HG03469 (cell line): Measurements from ENCODE around the gene TRERF1.
"Not testable (repeated sequence)": the region's sequence is repeated elsewhere in the genome, so short reads cannot be mapped to it uniquely, and the experiment has no call there.

Source experiments
- ATAC-seq: cut with Tn5 transposase; IDR thresholded peaks from one replicate; pipeline ENCODE4 v1.9.1; 2021; ENCODE audit warnings: mild to moderate bottlenecking, moderate library complexity, moderate number of reproducible peaks; ENCODE audit not compliant: unreplicated experiment

Gene TRERF1

GRCh38 chr6:42344756-42345155 is 107.0 kb downstream of the TRERF1 start:
- no peak for ATAC-seq

GRCh38 chr6:42341771-42342553 is 109.8 kb downstream of the TRERF1 start:
- ATAC-seq = no peak

GRCh38 chr6:42341221-42341620 is 110.5 kb downstream of the TRERF1 start:
- ATAC-seq = no peak

- ATAC-seq = no peak
These were observed 111.2 kb downstream of the TRERF1 start for GRCh38 chr6:42340511-42340910.

- peak; percentile 40 for ATAC-seq
These were observed 111.7 kb downstream of the TRERF1 start for GRCh38 chr6:42339991-42340401.

GRCh38 chr6:42338744-42339222 is 112.9 kb downstream of the TRERF1 start:
- ATAC-seq = no peak

- no peak for ATAC-seq
These were observed 113.6 kb downstream of the TRERF1 start for GRCh38 chr6:42337985-42338743.

GRCh38 chr6:42336431-42336830 is 115.3 kb downstream of the TRERF1 start:
- ATAC-seq = no peak

- ATAC-seq = no peak
These were observed 115.8 kb downstream of the TRERF1 start for GRCh38 chr6:42335896-42336295.

GRCh38 chr6:42334870-42335269 is 116.9 kb downstream of the TRERF1 start:
- no peak for ATAC-seq

GRCh38 chr6:42333612-42334011 is 118.1 kb downstream of the TRERF1 start:
- ATAC-seq = no peak

- ATAC-seq = no peak
These were observed 118.8 kb downstream of the TRERF1 start for GRCh38 chr6:42332916-42333315.

- no peak for ATAC-seq
These were observed 120.7 kb downstream of the TRERF1 start for GRCh38 chr6:42331019-42331418.

- no peak for ATAC-seq
These were observed 125.5 kb downstream of the TRERF1 start for GRCh38 chr6:42326248-42326647.

GRCh38 chr6:42324656-42325324 is 126.9 kb downstream of the TRERF1 start:
- ATAC-seq = not testable (repeated sequence)

- ATAC-seq = no peak
These were observed 129.1 kb downstream of the TRERF1 start for GRCh38 chr6:42322676-42323075.

GRCh38 chr6:42321976-42322375 is 129.8 kb downstream of the TRERF1 start:
- no peak for ATAC-seq

- ATAC-seq = no peak
These were observed 131.0 kb downstream of the TRERF1 start for GRCh38 chr6:42320762-42321161.

GRCh38 chr6:42318480-42318879 is 133.2 kb downstream of the TRERF1 start:
- ATAC-seq = no peak

GRCh38 chr6:42316981-42317380 is 134.7 kb downstream of the TRERF1 start:
- no peak for ATAC-seq
